HG03520 (cell line): ENCODE data around the gene CD58.

Experiments used
- ATAC-seq: cut with Tn5 transposase; IDR thresholded peaks from one replicate; pipeline ENCODE4 v1.9.1; 2021; ENCODE audit warnings: mild to moderate bottlenecking, moderate library complexity; ENCODE audit not compliant: unreplicated experiment

CD58 gene

DNA sequence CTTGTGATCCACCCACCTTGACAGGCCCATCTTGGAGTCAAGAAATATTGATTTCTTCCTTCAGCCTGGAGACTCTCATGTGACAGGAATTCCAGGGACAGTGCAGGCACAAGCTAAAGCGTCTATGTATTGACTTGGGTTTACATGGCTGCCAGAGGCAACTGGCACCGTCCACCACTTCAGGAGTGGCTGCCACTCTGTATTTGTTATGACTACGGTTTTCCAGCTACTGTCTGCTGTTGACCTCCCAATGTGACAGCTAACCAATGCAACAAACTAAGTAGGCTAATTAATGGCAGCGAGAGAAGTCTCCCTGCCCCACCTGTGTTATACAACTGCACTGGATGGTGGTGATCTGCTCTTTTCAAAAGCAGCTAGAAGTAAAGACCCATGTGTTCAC lies 56.9 kb downstream of the CD58 start:
- no peak for ATAC-seq

DNA sequence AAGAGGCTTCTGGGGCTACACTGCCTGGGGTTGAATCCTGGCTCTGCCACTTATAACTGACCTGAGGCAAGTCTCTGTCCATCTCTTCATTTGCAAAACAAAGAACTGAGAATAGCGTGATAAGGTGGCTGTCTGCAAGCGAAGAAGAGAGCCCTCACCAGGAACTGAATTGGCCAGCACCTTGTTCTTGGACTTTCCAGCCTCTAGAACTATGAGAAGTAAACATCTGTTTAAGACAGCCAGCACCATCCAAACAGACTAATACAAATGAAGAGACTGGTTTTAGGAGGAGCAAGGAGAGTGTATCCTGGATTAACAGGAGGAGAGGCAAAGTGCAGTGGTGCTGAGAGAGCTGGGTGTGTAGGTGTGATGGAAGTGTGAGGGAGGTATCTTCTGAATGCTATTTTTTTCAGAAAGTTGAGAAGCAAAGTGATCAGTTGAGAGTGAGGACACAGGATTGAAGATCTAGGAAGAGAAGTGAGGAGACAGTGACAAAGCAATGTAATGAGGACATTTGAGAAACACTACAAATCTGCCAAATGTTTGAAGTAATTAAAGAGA lies 59.3 kb downstream of the CD58 start:
- ATAC-seq, result no peak

DNA sequence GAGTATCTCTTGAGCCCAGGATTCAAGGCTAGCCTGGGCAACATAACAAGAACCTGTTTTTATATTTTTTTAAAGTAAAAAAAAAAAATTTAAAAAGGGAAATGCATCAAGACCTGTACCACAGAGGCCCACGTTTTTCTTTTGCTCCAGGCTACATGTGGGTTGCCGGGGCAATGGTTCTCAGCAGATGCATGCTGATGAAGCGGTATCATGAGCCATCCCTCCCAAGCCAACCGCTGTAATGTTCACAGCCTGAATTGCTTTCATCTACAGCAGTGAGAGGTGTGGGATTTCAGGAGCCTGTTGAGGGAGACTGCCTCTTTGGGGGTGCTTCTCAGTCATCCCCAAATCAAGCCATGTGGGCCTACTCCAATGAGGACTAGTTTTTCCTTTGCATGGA lies 60.5 kb downstream of the CD58 start:
- no peak for ATAC-seq

DNA sequence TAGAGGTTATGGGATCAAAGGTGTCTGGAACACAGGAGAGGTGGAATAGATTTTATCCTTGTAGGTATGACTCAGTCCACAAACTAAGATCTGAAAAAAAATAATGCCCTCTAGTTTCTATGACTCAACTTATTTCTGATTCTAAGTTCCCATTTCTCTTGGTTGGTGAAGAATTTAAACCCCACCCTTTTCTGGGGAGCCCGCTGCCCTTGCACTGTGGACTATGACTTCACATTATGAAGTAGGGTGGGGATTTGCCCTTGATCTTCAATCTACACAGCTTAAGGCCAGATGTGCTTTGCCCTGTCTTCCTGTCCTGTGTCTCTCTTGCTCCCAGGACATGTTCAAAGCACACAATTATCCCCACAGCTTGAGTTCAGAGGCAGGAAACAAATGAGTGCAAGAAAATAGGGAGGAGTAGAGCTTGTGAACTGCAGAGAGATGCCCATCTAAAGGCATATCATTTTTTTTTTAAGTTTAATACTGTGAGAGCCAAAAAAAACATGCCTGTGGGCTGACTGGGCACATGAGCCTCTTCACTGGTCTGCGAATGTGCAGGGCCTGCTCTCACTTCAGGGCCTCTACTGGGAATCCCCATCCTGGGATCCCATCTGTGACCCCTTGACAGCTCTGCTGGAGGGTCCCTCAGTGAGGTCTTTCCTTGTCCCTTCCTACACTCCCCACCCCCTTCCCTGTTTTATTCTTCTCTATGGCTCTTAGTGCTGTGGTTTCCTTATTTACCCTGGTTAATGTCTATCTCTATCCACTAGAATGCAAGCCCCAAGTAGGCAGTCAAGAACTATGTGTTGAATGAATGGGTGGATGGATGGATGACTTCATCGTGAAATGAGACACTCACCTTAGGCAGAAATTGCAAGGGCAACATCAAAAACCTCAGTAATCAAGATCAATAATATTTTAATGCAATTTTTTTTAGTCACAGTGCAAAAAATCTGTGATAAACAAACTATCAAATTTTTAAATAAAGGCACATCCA lies 61.5 kb downstream of the CD58 start:
- ATAC-seq, result peak; percentile 26

DNA sequence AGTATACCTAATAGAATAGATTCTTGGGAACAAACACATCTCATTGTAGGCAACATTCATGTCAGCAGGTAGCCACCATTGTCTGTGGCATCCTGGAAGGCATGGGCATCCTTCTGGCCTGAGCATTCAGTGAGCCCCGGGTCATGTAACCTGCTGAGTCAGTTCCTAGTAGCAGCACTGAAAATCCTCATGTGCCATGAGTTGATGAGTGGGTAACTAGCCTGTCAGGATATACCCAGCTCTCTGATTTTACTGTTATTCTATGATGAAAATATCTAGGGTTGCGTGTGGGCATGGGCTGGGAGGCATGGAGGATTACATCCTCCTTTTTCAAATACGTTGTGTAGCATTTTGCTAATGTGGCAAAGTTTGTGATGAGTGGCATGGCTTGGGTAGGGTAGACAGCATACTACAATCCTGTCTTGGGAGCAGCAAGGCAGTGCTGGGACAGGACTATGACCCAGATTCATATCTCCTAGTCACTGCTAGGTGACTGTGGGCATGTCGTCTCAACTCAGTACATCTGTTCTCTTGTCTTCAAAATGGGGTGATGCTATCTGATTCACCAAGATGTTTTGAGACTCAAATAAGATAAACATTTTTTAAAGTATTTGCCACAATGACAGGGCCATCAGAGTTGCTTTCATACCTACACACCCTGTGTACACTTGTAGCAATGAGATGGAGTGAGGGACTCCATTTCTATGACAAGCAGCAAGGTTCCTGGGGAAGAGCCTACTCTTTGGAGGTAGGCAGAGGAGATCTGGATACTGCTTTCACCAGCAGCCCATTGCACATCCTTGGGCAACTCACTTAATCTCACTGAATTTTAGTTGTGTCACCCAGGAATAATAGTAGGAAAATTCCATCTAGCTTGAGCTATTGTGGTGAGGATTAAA lies 62.5 kb downstream of the CD58 start:
- ATAC-seq, result no peak

DNA sequence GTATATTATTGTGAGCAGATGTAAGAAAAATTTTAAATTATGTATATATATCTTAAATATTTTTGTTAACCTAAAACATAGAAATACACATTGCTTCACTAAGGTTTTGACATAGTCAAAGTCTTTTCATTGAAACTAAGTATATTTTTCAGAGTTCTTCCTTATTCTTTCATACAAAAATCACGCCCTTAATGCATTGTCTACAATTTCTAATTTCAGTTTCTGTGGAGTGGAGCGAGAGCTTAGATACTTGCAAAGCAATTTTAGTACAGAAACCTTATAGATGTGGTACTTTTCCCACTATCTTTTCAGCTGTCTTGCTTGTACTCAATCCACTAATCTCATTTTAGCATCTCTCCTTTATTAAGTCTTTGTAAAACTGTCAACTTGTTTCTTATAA lies 63.2 kb downstream of the CD58 start:
- ATAC-seq, result no peak

DNA sequence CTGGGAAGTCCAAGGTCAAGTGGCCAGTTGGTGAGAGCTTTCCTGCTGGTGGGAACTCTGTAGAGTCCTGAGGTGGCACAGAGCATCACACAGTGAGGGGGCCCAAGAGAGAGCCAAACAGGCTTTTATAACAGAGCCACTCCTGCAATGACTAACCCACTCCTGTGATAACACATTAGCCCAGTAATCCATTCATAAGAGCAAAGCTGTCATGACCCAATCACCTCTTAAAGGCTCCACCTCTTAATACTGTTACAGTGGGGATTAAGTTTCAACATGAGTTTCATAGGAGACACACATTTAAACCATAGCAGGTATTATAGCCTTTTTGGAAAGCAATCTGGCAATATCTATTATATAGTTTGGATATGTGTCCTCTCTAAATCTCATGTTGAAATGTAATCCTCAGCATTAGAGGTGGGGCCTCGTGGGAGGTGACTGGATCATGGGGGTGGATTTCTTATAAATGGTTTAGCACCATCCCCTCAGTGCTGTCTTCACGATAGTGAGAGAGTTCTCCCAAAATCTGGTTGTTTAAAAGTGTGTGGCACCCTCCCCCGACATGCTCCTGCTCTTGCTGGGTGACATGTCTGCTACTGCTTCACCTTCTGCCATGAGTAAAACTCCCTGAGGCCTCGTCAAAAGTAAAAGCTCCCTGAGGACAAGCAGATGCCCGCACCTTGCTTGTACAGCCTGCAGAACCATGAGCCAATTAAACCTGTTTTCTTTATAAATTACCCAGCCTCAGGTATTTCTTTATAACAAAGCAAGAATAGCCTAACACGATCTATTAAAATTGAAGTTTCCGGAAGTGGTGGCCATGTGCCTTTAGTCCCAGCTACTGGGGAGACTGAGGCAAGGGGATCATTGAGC lies 64.5 kb downstream of the CD58 start:
- no peak for ATAC-seq

DNA sequence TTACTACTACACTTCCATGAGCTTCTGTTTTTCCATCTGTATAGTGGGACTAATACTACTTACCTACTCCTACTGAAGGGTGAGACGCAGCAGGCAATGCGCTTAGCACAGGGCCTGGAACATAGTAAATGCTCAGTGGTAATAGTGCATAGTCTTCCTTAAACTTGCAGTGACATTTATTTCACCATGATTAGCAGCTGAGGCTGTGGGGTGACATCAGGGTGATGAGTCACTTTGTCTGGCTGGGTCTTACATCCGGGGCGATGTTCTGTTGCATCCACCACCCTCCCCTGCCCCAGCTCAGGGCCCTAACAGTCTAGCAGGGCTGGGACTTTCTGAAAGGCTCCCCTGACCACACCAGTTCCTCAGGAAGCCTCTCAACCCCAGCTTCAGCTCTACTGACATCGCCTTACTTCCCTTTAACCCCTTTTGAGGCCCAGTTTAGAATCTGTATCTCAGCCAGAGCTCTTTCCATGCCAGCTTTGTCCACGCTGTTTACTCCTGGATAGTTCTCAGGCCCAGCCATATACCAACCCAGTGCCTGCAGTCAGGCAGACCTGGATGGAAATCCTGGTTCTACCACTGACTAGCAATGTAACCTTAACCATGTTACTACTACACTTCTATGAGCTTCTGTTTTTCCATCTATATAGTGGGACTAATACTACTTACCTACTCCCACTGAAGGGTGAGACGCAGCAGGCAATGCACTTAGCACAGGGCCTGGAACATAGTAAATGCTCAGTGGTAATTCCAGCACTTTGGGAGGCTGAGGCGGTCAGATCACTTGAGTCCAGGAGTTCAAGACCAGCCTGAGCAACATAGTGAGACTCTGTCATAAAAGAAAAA lies 66.3 kb downstream of the CD58 start:
- peak; percentile 86 for ATAC-seq

DNA sequence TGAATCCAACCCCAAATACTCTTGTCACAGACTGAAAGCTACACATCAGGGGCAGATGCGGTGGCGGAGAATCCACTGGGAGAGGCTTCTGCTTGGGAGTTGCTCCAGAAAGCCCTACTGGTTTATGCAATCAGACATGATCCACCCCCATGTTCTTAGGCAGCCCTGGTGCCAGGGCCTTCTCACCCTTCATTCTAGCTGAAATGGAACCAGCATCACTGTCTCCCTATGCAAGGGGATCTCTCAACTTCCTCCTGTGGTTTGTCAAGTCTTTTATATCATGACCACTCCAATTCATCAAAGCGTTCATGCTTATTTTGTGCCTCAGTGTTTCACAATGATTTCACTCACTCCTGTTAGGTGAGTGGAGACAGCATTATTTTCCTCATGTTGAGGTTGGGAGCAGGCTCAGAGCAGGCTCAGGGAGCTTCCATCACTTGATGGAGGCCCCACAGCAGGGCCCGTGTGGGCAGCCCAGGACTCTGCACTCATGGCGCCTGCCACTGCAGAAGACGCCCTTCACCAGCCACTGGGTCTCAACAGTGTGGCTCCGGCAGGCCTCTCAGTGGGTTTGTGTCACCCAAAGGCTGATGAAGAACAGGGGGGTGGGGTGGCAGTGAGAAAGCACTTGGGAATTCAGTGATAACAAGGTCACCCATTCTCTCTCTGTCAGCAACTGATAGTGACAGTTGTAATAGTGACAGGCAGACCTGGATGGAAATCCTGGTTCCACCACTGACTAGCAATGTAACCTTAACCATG lies 67.1 kb downstream of the CD58 start:
- ATAC-seq, result no peak

DNA sequence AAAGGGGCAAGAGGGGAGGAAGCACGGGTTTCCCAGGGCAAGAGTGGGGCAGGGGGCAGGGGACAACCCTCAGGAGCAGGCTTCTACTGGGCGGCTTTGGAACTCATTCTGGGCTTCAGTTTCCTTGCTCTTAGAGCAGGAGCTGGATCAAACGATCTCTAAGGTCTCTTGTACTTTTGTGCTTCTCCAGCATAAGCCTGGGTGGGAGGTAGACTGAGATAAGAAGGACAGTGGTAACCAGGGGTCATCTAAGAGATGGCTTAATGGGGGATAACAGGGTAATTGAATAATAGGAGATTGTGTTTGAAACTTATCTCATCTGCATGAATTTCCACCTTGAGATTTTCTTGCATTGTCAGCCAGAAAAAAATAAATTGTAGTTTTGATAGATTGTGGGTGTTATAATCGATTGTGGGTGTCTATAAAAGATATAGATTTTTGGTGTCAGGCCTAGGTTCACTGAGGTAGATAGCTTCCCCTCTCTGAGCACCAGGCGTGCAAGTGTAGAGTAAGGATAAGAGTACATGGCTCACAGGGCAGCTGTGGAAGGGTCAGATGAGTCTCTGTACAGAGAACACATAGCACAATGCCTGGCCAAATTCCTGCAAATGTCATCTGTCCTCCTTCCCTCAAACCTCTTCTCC lies 68.0 kb downstream of the CD58 start:
- no peak for ATAC-seq

DNA sequence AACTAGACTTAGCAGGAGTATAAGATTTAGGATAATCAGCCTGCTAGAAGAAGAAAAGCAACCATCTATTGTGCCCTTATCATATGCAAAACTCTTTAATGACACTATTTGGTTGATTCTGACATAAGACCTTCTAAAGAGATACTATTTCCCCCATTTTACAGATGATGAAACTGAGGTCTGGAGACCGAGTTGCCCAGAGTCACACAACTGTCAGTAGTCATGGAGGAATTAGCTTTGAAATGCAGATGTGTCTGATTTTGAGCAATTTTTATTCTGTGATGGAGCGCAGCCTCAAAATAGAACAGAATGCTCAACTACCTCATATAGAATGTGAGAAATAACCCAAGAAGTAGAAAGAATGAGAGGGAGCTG lies 69.0 kb downstream of the CD58 start:
- ATAC-seq, result no peak

DNA sequence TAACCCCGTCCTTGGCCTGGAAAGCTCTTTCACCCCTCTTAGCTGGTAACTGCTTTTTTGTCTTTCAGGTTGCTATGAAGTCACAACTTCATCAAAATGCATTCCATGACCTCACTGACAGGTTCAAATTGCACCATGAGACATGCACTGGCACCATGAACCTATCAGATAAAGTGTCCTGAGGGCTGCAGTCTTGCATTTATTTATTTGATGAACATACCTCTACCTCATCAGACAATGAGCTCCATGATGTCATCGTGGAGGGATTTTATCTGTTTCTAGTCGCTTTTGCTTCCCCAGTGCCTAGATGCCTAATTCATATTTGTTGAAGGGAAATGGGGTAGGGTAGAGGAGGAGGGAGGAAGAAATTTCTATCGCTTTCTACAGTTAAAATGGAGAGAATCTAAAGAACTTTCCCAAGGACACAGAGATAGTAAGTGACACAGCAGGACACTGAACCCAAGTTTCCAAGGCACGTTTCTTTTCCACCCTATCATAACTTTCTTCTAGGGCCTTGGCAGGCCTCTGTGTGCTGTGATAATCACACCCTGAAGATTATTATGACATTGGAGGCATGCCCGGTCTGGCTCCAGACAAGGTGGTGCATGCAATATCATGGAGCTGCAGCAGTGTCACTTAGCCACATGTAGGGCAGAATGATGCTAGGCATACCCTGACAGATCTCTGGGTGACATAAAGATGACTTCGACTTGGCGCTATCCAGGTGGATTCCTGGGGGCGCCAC lies 69.5 kb downstream of the CD58 start:
- ATAC-seq, result no peak

DNA sequence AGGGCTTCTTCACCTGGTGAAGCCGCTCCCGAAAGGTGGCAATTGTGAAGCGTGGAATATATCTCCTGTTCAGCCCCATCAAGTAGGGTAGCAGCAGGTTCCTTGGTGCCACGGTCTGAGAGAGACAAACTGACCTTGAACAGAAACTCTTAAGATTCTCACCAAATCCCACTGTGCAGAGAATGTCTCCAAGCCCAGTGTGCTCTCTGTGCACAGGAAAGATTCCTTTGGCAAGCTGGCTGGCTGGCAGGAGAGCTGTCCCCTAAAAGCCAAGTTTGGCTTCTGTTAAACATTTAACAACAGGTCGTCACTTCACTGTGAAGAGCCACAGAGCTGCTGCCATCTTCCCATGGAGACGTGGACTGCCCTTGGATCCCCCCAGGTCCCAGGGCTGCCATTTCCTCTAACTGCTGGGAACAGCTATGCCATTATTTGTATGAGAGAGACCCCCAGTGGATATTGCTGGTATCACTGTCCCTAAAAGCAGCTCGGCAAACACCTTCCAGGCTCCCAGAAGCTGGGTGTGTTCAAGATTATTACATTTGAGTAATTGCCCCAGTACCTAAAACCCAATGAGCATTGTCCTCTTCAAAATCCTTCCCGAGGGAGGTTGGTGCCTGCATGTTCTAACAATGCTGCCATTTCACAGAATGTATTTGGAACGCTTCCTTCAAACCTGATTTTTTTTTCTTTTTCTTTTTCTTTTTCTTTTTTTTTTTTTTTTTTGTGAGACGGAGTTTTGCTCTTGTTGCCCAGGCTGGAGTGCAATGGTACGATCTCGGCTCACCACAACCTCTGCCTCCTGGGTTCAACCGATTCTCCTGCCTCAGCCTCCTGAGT lies 71.8 kb downstream of the CD58 start:
- ATAC-seq, result no peak

DNA sequence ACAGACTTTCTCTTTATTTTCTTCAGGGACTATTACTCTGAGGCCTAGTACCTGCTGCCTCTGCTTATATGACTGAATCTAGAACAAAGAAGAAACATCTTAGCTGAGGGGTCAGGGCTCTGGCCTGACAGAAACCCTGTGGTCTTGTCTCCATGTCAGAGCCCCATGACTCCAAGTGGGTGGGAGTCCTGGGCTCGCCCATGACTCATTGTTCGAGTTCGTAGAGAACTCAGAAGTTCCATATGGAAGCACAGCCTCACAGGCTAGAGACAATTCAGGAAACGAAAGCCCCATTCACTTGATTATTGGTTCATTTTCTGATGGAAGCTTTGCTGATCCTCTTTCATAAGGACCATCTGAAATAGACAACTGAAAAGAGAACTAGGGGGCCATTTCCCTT lies 73.2 kb downstream of the CD58 start:
- no peak for ATAC-seq

DNA sequence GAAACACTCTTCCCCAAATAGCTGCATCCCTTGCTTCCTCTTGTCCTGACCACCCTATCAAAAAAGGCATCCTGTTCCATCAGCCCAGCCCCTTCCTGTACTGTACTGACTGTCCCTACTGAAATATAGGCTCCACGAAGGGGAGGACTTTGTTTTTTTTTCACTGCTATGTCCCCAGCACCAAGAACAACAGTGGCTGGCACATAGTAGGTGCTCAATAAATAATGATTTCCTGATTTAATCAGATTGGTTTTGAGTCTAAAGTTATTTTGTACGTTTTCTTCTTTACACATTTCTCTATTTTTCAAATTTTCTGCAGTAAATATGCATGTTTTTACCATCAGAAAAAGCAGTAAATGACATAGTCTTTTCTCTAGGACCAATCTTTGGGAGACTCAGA lies 73.9 kb downstream of the CD58 start:
- no peak for ATAC-seq

DNA sequence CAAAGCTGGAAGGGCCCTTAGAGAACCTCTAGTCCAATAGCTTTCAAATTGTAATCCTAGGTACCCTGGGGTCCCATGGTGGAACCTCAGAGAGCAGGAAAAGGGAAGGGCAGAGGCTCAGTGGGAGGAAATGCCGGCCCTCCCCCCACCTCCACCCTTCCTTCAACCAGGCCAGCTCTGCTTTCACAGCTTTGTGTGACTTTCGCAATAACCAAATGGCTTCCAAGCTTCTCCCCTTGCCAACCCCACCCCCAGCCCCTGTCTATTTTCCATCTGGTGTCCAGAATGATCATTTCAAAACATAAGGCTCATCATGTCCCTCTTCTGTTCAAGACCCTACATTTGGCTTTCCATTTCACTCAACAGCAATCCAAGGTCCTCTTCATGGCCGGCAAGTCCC lies 74.4 kb downstream of the CD58 start:
- no peak for ATAC-seq

DNA sequence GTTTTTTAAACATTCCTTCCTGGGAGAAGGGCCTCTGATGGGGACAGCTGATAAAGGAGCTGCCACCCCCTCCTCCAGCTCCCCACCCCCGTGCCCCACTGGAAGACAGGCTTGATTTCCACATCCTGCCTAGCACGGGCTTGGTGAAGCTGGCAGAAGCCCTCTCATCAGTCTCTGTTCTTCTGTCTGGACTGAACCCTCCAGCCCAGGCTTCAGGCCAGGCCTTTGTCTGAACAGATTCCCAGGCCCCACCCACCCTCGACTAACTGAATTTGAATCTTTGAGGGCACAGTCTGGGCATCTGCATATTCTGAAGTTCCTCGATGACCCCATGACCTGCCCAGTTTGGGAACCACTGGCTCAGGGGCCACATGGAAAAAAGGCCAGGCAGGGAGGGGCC lies 75.3 kb downstream of the CD58 start:
- no peak for ATAC-seq
